Forelimb muscle (tissue), 1 donor: Measurements from ENCODE around the gene P2RY6. TPM values are rescaled to one million over a fixed set of nuclear protein-coding genes. Genes with fewer than 3 reads are reported as not detected.
"Not testable (repeated sequence)": the region's sequence is repeated elsewhere in the genome, so short reads cannot be mapped to it uniquely, and the experiment has no call there.

ENCODE experiments used
- DNase-seq: peaks from one replicate; pipeline ENCODE4 v3.0.0-alpha.2; 2013; ENCODE audit warnings: low read depth
- polyA plus RNA-seq: library from polyadenylated mRNA; unstranded; fragments of 120-200 nt; gene quantifications from one replicate; pipeline ENCODE4 v1.2.1, GENCODE V29; 2013; ENCODE audit not compliant: insufficient read length

P2RY6 gene
- polyA plus RNA-seq = 1.7 TPM

- DNase-seq = no peak
Observed at GRCh38 chr11:73271936-73272679, at the start of gene P2RY6. TSS of gene P2RY6 (plus strand) at chr11:73272338. CDS start at chr11:73296519, 24,181 bp downstream.

- no peak for DNase-seq
Observed at GRCh38 chr11:73223998-73224730, 48.0 kb upstream of the P2RY6 start.

GRCh38 chr11:73225001-73225686 is 47.0 kb upstream of the P2RY6 start:
- no peak for DNase-seq

GRCh38 chr11:73225851-73226250 is 46.3 kb upstream of the P2RY6 start:
- no peak for DNase-seq

- DNase-seq = no peak
Observed at GRCh38 chr11:73226297-73227006, 45.7 kb upstream of the P2RY6 start.

- no peak for DNase-seq
Observed at GRCh38 chr11:73227571-73228211, 44.4 kb upstream of the P2RY6 start.

GRCh38 chr11:73228268-73229134 is 43.6 kb upstream of the P2RY6 start:
- no peak for DNase-seq

GRCh38 chr11:73229321-73229895 is 42.7 kb upstream of the P2RY6 start:
- no peak for DNase-seq

GRCh38 chr11:73229896-73230875 is 42.0 kb upstream of the P2RY6 start:
- no peak for DNase-seq

- DNase-seq = no peak
Observed at GRCh38 chr11:73230931-73231330, 41.2 kb upstream of the P2RY6 start.

- DNase-seq = not testable (repeated sequence)
Observed at GRCh38 chr11:73232487-73232886, 39.7 kb upstream of the P2RY6 start.

GRCh38 chr11:73233211-73233610 is 38.9 kb upstream of the P2RY6 start:
- DNase-seq = no peak

- no peak for DNase-seq
Observed at GRCh38 chr11:73233692-73234470, 38.3 kb upstream of the P2RY6 start.

GRCh38 chr11:73234471-73235181 is 37.5 kb upstream of the P2RY6 start:
- DNase-seq = no peak

GRCh38 chr11:73235236-73235786 is 36.8 kb upstream of the P2RY6 start:
- DNase-seq = no peak

GRCh38 chr11:73236205-73236765 is 35.9 kb upstream of the P2RY6 start:
- DNase-seq = no peak

- DNase-seq = no peak
Observed at GRCh38 chr11:73236854-73237253, 35.3 kb upstream of the P2RY6 start.
